Effector memory CD4-positive, alpha-beta T cell (primary cell): ENCODE data around the gene USP34.
A peak's percentile ranks its signal among the peaks of the same experiment; 100 is the strongest.
"Not testable (repeated sequence)": the region's sequence is repeated elsewhere in the genome, so short reads cannot be mapped to it uniquely, and the experiment has no call there.

Experiments
- DNase-seq, 3 donors: peaks; one replicate each; pipeline ENCODE4 v3.0.0-alpha.2; 2020
- H3K27ac ChIP-seq: 2 replicates; pipeline ENCODE4 v1.7.0; 2013; ENCODE audit warnings: mild to moderate bottlenecking, low read length, moderate library complexity; ENCODE audit not compliant: insufficient read depth, poor library complexity, severe bottlenecking
- H3K27me3 ChIP-seq: replicated peaks from 2 replicates; pipeline ENCODE4 v1.7.0; 2013; ENCODE audit warnings: mild to moderate bottlenecking, low read length; ENCODE audit not compliant: insufficient read depth, control insufficient read depth, poor library complexity, severe bottlenecking
- H3K36me3 ChIP-seq: 2 replicates; pipeline ENCODE4 v1.7.0; 2013; ENCODE audit warnings: mild to moderate bottlenecking, low read length, moderate library complexity; ENCODE audit not compliant: control insufficient read depth, insufficient read depth
- H3K4me1 ChIP-seq: 2 replicates; pipeline ENCODE4 v1.7.0; 2013; ENCODE audit warnings: low read length, mild to moderate bottlenecking; ENCODE audit not compliant: control insufficient read depth, insufficient read depth, poor library complexity, severe bottlenecking
- H3K4me3 ChIP-seq: 2 replicates; pipeline ENCODE4 v1.7.0; 2013; ENCODE audit warnings: low read length, low read depth, mild to moderate bottlenecking; ENCODE audit not compliant: insufficient read depth, poor library complexity, severe bottlenecking
- H3K9me3 ChIP-seq: 2 replicates; pipeline ENCODE4 v1.7.0; 2013; ENCODE audit warnings: mild to moderate bottlenecking, low read length, moderate library complexity; ENCODE audit not compliant: control insufficient read depth

USP34 gene

DNA sequence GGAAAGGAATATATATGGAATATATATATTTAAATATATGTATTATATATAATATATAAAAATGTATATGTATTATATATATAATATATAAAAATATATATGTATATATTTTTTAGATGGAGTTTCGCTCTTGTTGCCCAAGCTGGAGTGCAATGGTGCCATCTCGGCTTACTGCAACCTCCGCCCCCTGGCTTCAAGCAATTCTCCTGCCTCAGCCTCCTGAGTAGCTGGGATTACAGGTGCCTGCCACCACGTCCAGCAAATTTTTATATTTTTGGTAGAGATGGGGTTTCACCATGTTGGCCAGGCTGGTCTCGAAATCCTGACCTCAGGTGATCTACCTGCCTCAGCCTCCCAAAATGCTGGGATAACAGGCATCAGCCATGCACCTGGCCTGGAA lies 322.8 kb downstream of the USP34 start:
- not testable (repeated sequence) for H3K4me1 ChIP-seq, H3K27ac ChIP-seq, H3K27me3 ChIP-seq, H3K9me3 ChIP-seq, H3K36me3 ChIP-seq, DNase-seq, H3K4me3 ChIP-seq

DNA sequence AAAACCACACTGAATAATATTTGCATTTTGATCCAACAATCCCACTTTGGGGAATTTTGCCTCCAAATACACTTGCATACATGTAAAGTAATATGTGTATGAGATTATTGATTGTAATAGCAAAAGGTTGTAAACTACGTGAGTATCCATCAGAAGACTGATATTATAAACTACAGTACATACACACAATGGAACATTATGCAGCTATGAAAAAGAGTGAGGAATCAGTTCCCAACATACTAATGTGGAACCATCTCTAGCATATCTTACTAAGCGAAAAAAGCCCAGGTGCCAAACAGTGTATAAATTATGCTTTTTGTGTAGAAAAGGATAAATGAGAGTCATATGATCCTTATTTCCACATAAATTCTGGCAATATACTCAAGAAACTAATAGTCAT lies 324.9 kb downstream of the USP34 start:
- Histone ChIP-seq H3K4me1 (peaks cover 10% of the 10 kb centered on the region), H3K27ac (no peak overlapping the region), H3K9me3 (no peaks in the 10 kb centered on the region), H3K36me3 (peaks cover 8% of the 10 kb centered on the region), H3K4me3 (peak overlapping the region; percentile 66), H3K27me3 (no peaks in the 10 kb centered on the region)
- no peak for DNase-seq

DNA sequence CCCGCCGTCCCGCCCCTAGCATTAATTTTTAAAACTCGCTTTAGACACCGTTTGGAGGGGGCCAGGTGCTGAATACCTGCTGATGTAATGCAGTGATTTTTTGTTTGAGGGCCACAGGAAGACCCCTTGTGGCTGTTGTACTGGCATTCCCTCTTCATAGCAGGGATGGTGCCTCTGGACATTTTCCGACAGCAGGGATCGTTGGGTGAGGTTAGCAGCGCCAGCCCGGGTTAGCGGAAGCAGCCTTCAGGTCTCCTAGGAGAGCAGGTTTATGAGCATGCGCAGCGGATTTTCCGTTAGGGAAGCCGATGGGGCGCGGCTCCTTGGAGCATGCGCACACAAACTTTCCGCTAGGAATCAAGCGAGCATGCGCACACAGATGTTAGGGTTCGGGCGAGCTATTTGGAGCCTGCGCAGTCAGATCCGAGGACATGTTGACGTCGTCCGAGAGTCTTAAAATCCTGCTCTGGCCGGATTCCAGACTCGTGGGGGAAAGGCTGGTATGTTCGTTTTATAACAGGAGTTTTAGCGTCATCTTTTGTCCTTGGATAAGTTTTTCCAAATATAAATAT lies 326.1 kb downstream of the USP34 start:
- Histone ChIP-seq H3K27ac (peak overlapping the region; percentile 64), H3K4me1 (peaks cover 10% of the 10 kb centered on the region), H3K4me3 (peak overlapping the region; percentile 66), H3K36me3 (peaks cover 8% of the 10 kb centered on the region), H3K27me3 (no peaks in the 10 kb centered on the region), H3K9me3 (no peaks in the 10 kb centered on the region)
- DNase-seq, result peak; percentile 86 to 92 (median 89)

DNA sequence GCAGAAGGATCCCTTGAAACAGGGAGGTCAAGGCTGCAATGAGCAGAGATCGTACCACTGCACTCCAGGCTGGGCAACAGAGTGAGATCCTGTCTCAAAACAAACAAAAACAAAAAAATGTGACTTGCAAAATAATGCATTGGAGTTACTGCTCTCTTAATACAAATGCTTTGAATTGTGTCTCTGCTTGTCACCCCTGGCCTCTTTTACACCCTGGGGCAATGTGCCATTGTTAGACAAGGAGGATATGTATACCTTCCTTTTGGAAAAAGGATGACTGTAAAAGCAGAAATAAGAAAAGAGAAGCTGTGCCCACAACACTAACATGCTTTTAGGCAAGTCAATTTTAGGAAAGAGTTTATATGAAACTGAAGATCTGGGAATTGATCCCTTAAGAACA lies 329.7 kb downstream of the USP34 start:
- H3K9me3 ChIP-seq, result no peaks in the 10 kb centered on the region
- no peak overlapping the region for H3K4me3 ChIP-seq
- peaks cover 9% of the 10 kb centered on the region for H3K4me1 ChIP-seq
- H3K36me3 ChIP-seq, result no peaks in the 10 kb centered on the region
- H3K27ac ChIP-seq, result no peak overlapping the region
- DNase-seq, result no peak
- H3K27me3 ChIP-seq, result no peaks in the 10 kb centered on the region

DNA sequence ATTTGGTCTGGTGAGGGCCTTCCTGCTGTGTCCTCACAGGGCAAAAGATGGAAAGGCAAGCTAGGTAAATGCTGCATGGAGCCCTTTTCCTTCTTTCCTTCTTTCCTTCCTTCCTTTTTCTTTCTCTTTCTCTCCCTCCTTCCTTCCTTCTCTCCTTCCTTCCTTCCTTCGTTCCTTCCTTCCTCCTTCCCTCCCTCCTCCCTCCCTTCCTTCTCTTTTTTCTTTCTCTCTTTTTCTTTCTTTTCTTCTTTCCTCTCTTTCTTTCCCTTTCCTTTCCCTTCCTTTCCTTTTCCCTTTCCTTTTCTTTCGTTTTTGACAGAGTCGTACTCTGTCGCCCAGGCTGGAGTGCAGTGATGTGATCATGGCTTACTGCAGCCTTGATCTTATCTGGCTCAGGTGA lies 332.0 kb downstream of the USP34 start:
- H3K27me3 ChIP-seq, result no peaks in the 10 kb centered on the region
- no peak overlapping the region for H3K27ac ChIP-seq
- H3K9me3 ChIP-seq, result no peaks in the 10 kb centered on the region
- H3K36me3 ChIP-seq, result no peaks in the 10 kb centered on the region
- no peaks in the 10 kb centered on the region for H3K4me1 ChIP-seq
- no peak overlapping the region for H3K4me3 ChIP-seq
- no peak for DNase-seq
